RPMI8226 (cell line): Measurements from ENCODE around the gene PTGDR2.
A peak's percentile ranks its signal among the peaks of the same experiment; 100 is the strongest.
"Not testable (repeated sequence)": the region's sequence is repeated elsewhere in the genome, so short reads cannot be mapped to it uniquely, and the experiment has no call there.

Experiments
- DNase-seq: peaks from one replicate; pipeline ENCODE4 v3.0.0-alpha.2; 2015

The PTGDR2 gene

DNA sequence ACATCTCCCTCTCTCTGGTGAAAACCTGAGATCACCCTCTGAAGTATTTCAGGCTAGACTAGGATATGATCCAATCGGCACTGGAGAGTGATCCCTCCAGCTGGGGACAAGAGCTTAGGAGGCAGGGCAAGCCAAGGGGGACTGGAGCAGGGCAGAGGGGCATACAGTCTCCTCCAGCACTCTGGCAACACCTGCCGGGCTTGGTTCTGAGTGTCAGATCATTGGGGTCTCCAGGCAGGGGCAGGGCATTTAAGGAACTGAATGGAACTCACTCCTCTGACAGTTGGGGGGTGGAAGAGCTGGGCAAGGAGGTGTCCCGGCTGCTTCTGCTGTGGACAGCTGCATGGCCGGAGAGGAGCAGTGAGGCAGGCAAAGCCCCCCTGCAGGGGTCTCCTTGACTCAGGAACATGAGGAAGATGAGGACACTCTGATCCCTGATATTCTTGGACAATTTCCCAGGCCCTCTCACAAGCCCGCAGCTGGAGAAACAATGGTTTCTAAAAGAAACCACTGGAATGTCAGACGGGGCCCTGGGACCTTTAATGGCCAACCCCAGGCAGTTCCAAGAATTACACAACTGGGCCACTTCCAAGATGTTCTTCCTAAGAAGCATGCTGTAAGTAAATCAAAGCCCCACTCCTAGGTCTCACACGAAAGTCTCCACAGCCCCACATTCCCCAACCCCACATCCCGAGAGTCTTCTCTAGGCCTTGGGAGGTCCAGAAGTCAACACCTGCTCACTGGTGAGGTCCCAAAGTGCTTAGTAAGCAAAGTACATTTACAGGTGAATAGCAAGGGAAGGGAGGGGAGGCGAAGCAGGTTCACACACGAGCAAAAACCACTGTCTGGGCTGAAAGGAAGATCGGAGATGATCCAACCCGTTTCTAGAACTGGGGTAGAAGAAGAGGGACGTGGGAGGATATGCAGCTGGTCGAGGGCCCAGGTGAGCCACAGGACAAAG lies 15.0 kb downstream of the PTGDR2 start:
- DNase-seq = peak; percentile 85

DNA sequence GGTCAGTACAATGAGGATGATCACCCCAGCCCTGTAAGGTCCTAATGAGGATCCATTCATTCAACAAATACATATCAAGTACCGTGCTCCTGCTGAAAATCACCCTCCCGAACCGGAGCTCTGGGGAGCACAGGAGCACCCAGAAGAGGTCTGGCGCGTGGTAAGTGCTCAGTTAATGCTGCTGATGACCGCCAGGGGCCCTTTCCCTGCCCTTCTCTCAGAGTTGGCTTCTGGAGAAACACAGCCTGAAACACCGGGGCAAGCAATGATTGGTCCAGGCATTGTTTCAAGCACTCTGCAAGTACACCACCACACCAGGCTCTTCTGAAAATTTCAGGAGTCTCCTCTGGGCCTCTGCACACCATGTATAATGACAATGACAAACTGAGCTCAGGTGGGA lies 17.6 kb downstream of the PTGDR2 start:
- DNase-seq = peak; percentile 86

DNA sequence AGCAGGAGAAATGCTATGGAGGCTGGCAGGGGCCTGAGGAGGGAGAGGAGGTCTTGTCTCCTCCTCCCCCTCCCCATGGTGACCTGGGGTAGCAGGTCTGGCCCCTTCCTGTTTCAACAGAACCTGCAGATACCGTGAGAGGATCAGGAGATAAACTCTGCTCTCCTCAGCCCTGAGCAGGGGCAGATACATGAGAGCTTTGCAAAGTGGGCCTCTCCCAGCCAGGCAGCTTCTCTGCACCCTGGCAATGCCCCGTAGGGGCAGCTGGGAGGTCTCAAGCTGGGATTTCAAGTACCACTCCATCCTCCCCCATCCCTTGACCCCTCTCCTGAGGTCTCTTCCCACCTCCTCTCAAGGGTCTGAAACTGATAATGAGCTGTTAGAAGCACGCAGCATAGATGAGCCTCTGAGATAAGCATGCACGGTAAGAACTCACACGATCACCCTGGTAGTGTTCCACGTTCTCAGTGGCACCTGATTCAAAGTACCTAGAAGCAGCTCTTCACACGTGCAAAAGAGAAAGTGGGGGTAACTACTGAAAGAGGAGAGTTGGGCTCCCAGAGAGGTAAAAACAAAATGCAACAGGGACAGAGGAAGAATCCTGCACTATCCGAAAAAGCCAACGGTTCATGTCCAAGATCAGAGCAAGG lies 18.8 kb downstream of the PTGDR2 start:
- DNase-seq = no peak

DNA sequence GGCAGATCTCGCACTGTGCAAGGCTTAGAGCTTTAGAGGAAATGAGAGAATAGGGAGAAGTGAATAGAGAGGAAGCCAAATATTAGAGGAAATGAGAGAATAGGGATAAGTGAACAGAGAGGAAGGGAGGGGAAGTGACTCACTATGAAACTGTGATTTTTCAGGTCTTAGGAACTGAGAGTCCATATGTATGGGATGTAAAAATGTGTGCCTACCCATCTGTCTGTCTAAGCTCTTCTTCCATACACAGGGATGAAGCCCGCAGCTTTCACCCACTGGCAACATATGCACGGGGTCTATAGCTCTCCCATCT lies 20.3 kb downstream of the PTGDR2 start:
- peak; percentile 55 for DNase-seq

DNA sequence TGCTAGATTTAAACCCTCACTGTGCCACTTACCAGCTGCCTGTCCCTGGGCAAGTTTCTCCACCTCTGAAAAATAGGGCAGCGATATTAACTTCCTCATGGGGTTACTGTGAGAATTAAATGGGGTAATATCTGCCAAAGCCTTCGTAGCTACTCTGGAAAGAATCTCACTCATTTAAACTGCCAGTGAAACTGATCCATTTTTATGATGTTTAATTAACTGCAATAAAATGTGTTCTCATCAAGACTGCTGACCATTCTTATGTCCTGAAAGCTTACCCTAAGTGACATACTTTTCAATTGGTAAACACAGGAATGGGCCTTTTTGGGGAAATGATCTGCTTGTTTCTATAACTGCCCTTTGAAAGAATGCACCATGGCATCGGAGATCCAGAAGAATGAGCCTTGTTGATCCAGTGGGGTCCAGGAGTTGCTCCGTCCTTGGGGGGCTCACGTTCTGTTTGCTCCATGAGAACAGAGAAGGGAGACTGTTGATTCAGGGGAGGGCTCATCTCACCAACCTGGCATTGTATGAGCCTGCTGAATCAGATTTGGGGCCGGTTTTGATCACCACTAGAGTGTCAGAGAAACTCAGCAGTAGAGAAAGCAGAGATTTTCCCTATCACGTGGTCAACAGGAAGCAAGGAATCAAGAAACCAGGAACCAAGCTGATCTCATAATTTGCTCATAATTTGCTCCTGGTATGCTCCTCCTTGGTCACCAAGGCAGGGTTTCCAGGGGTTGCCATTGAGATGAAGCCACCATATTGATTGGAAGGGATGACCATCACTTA lies 20.8 kb downstream of the PTGDR2 start:
- no peak for DNase-seq

DNA sequence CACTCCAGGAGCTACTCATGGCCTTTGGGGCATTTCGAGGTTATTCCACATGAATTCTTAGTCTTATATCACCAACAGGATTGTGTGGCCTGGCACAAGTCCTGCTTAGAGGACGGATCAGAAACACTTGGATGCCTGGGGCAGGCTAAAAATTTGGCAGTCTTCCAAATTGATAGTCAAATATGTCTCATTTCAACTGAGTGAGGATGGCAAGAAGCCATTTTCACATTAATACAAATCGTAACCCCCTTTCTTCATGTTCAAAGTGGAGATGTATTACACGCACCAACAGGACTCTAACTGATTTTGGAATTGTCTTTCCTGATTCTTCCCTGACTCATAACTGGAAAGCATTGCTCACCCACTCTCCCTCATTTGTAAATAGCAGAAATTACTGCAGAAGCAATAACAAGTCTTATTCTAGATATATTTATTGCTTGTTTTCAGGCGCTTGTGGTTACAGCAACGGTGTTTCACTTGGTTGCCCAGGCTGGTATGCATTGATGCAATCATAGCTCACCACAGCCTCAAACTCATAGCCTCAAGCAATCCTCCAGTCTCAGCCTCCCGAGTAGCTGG lies 24.2 kb downstream of the PTGDR2 start:
- peak; percentile 60 for DNase-seq

DNA sequence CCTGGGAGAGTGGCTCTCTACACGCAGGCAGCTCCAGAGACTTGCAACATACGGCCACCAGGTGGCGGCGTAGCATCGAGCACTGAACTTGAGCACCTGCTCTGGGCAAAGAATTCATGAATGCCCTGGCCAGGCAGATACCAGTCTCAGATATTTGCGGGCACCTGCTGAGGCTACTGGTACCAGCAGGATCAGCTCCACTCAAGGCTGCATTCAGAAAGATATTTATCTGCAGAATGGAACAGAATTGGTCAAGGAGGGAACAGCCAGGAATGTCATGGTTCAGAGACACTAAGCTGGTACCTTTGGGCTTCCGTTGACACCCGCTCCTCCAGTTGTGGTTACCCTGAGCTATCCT lies 24.6 kb downstream of the PTGDR2 start:
- DNase-seq = peak; percentile 88

DNA sequence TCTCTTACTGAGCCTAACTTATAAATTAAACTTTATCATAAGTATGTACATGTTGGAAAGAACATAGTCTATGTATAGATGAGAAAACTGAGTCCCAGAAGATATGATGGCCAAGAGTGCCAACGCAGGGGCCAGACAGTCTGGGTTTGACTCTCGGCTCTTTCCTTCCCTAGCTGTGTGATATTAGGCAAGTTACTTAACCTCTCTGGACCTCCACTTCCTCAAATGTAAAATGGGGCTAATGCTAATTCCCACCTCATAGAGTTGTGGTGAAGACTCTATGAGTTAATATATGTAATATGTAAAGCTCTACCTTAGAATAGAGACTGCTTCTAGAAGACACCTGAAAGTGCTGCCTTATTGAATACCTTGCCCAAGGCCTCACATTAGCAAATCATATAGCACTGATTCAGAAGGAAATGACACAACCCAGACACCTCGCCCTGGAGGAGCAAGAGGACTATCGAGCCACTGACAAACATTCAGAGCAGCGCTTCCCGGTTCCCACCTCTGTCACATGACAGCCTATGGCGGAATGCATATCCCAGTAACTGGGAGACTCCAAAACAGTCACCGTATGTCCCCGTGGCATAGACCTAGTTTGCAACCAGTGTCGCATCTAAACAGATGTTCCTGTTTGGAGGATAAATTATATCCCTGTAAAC lies 25.1 kb downstream of the PTGDR2 start:
- no peak for DNase-seq

DNA sequence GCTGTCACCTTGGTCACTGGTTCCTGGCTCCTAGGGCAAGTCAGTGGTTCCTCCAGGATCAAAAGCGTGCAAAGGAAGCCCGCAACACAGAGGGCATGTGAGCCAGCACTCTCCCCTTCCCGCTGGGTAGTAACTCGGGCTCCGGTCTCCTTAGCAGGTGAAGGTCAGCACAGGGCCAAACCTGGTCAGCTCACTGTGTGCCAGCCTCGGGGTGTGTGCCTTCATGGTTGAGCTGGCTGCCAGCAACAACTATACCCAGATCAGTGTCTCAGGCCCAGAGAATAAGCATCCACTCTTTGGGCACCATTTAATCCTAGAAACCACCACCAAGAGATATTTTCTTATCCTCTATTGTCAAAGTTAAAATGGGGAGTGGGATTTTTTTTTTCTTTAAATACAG lies 30.0 kb downstream of the PTGDR2 start:
- DNase-seq = no peak

DNA sequence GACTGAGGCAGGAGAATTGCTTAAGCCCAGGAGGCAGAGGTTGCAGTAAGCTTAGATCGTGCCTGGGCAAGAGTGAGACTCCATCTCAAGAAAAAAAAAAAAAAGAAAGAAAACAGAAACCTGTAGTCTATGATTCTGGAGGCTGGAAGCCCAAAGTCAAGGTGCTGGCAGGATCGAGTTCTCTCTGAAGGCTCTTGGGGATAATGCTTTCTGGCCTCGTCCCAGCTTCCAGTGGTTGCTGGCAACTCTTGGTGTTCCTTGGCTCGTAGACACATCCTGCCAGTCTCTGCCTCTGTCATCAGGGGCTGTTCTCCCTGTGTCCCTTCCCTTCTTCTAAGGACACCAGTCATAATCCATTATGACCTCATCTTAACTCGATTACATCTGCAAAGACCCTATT lies 30.6 kb downstream of the PTGDR2 start:
- no peak for DNase-seq

DNA sequence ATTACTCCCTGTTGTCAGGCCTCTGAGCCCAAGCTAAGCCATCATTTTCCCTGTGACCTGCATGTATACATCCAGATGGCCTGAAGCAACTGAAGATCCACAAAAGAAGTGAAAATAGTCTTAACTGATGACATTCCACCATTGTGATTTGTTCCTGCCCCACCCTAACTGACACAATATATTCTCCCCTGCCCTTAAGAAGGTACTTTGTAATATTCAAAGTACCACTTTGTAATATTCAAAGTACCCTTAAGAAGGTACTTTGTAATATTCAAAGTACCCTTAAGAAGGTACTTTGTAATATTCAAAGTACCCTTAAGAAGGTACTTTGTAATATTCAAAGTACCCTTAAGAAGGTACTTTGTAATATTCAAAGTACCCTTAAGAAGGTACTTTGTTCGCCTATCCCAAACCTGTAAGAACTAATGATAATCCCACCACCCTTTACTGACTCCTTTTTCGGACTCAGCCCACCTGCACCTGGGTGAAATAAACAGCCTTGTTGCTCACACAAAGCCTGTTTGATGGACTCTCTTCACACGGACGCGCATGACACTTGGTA lies 31.9 kb downstream of the PTGDR2 start:
- not testable (repeated sequence) for DNase-seq

DNA sequence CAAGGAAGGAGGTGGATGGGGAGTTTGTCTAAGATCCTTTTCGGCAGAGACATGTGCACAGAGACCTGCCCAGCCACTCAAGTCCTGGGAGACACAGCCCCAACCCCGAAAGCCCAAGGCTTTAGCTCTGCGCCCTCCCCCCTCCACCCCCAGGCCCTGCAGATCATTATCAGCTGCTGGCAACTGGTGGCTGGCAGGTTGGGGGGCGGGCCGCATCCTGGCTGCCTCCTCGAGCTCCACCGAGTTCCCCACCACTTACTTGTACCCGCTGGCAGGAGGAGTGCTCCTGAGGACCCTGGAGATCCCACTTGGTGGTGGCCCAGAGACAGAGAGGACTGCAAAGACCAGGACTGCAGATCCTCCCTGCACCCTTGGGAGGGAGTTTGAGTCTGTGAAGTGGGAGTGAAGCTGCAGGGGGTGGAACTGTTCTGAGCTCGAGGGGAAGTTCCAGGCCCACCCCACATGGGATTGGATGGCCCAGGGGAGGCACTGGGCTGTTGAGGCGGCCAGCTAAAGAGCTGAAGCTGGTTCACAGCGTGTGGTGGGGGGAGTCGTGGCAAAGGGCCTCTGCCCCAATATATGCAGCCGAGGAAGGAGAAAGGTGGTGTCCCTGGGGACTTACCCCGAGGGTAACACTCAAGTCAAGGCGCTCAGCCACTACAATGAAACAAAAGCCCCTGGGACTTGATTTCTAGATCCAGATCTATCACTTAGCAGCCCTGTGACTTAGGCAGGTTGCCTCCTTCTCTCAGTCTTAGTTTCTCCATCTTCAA lies 33.7 kb downstream of the PTGDR2 start:
- DNase-seq = no peak

DNA sequence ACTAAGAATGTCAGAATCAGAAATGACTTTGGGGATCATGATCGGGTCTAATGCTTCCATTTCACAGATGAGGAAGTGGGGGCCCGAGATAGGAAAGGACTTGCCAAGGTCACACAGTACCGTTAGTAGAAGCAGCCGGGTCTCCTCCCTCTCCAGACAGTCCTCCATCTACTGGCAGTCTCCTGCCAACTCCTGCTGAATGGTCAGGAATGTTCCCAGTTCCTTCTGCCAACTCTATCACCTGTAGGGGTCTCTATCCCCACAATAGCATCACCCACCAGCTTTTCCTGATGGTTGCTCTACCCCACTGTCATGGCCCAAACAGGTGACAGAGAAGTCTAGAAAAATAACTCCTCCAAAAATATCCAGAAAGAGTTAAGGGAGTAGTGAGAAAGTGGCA lies 37.7 kb downstream of the PTGDR2 start:
- DNase-seq = no peak

DNA sequence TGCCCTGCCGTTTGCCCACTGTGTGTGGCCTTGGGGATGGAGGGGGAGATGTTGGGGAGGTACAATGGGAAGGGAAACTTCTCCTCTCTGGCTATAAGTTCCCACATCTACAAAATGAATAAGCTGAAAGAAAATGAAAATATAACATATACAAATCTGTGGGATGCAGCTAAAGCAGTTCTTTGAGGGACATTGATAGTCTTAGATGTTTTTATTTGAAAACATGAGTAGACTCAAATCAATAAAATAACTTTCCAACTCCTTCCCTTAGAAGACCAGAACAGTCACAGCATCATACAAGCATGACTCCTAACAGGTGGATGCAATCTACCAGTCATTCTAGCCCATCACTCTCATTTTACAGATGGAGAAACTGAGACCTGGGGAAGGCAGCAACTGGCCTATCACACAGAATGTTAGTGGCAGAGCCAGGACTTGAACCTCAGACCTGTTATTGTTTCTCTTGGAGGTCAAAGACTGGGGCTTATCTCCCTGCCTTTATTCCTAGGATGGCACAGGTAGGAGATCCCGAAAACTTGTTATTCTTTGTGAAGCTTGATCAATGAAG lies 39.1 kb downstream of the PTGDR2 start:
- no peak for DNase-seq

DNA sequence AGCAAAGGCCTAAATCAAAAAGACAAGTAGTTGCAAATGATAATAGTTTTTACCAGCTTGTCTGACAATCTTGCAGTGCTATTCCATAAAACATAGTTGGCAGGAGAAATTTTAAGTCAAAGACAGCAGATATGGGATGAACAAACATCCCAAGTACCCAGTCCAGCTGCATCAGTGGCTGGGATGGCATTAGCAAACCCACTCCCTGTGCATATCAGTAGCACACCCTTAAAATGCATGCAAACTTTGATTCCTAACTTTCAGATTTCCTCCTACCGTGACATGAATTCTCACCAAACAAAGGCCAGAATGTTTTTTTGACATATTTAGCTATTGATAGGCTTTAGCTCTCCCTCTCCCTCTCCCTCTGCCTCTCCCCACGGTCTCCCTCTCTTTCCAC lies 41.6 kb downstream of the PTGDR2 start:
- no peak for DNase-seq

DNA sequence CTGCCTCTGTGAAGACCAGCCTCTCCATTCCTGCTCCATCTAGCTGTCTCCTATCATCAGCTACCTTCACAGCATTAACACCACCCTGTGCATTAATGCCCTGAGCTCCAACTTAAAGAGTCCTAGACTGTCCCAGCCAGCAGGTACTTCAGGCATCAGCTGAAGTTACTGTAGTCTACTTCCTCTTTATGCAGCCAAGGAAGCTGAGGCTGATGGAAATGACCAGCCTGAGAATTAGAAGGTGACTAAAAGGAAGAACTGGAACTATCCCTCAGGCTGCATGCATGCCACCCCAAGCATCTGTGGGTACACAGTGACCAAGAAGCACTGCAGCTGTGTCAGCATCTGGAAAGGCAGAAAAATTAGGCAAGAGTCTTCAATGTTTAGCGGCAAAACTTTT lies 42.4 kb downstream of the PTGDR2 start:
- peak; percentile 55 for DNase-seq

DNA sequence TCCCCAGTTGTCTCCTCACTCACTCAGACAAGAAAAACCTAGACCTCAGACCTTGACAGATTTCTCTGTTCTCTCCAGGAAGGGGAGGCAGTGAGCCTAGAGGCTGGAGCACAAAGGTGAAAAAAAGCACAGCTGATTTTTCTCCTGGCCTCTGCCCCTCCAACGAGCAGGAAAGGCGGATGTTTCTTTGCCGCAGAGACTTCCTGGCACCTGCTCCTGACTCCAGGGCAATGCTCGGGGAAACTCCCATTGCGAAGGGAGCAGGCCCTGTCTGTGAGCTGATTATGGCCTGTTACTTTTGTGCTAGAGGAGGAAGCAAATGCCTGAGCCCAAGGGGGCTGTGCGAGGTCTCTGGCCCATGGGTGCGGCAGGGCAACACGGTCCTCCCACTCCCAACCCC lies 45.2 kb downstream of the PTGDR2 start:
- no peak for DNase-seq

DNA sequence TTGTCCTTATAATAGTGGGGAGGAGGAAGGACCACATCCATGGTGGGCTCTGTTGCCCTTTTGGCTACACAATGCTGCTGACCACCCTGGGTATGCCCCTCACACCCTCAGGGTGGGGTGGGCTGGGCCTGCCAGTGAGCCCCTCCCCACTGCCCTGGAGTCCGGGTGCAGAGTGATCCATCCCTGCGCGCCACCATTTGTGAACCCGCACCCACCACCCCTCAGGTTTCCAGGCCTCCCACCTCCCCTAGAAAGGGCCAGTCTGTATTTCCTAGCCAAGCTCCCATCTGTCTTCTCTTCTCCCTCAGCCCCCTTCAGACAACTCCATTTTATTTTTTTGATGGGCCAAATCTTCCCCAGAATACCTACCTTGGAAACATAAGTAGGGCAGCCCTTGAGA lies 45.6 kb downstream of the PTGDR2 start:
- DNase-seq = no peak

DNA sequence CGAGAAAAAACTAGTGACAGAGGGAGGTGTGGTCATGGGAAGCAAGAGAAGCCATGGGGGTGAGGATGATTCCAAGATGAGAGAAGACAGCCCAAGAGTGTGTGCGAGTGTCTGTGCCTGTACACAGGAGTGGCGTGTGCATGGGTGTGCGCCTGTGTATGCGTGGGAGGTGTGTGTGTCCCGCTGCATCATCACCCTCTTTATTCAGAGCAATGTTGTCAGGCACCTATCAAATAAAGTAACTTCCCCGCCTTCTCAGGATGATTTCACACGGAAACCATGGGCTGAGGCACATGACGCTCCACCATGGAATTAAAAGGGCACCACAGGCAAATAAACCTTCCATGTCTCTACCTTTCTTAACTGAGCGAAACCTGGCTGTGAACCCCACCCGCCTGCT lies 46.1 kb downstream of the PTGDR2 start:
- DNase-seq = no peak

DNA sequence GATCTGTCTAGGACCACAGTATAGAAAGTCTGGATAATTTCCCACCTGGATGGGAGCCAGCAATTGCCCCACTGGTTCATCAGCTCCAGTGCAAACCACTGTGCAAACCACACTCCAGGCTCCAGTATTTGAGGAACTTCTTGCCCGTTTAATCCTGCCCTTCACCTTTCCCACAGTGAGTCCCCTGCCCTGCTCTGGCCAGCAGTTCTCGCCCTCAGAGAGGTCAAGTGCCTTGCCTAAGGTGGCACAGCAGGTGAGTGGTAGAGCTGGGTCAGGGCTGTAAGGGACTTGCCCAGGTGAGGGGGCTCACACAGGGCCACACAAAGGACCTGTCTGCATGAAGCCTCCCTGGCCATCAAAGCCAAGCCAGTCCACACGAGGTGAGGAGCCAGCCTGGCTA lies 46.5 kb downstream of the PTGDR2 start:
- DNase-seq = no peak

DNA sequence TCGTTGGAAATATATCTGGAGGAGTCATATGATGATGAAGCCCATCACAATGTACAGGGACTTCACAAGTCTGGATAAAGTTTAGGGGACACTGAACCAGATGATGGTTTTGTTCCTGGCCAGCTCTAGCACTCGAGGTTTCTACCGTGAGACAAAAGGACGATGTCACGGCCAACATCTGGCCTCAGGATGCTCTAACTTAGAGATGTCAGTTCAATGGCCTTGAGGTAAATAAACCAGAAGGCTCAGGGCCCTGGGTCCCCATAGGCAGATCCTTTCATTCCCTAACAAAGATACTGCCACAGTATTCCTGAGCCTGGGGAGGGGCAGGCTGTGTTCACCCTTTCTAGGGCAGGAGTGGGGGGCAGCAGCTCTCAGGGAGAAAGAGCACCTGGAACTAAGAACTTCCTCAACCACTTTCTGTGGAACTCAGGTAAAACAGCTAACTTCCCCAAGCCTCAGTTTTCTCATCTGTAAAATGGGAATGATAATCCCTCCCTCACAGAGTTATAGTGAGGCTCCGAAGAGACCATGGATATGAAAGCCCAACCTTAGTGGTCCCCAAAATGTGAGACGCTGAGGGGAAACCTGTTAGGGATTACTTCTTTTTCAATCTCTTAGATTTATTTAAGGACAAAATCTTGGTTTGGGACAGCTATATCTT lies 52.3 kb downstream of the PTGDR2 start:
- DNase-seq = no peak
